NOMO-1 treated with DMSO at 0.1 percent for 48 hours (cell line): Measurements from ENCODE around the gene RPLP1.

ENCODE experiments used
- DNase-seq: peaks from one replicate; lab custom pipeline; 2025; ENCODE audit not compliant: unreplicated experiment; lab: John Stamatoyannopoulos, UW

The RPLP1 gene

GRCh38 chr15:69468241-69469121, 15.9 kb downstream of the RPLP1 start:
- peak; percentile 21 for DNase-seq

GRCh38 chr15:69469467-69470201, 17.0 kb downstream of the RPLP1 start:
- no peak for DNase-seq

GRCh38 chr15:69472046-69472445, 19.4 kb downstream of the RPLP1 start:
- DNase-seq: no peak

GRCh38 chr15:69472562-69472961, 19.9 kb downstream of the RPLP1 start:
- DNase-seq: no peak

GRCh38 chr15:69474291-69474690, 21.7 kb downstream of the RPLP1 start:
- DNase-seq: no peak

- DNase-seq: no peak
Measured at GRCh38 chr15:69474846-69475455, 22.3 kb downstream of the RPLP1 start.

- peak; percentile 60 for DNase-seq
Measured at GRCh38 chr15:69475769-69476358, 23.2 kb downstream of the RPLP1 start.

GRCh38 chr15:69476704-69477473, 24.3 kb downstream of the RPLP1 start:
- DNase-seq: no peak

- peak; percentile 28 for DNase-seq
Measured at GRCh38 chr15:69478259-69478781, 25.7 kb downstream of the RPLP1 start.

GRCh38 chr15:69479081-69479480, 26.5 kb downstream of the RPLP1 start:
- DNase-seq: no peak

- DNase-seq: no peak
Measured at GRCh38 chr15:69479971-69480370, 27.4 kb downstream of the RPLP1 start.

- DNase-seq: no peak
Measured at GRCh38 chr15:69480932-69481331, 28.3 kb downstream of the RPLP1 start.

GRCh38 chr15:69482686-69483256, 30.2 kb downstream of the RPLP1 start:
- no peak for DNase-seq

GRCh38 chr15:69484837-69485236, 32.2 kb downstream of the RPLP1 start:
- DNase-seq: no peak

GRCh38 chr15:69486481-69487110, 34.0 kb downstream of the RPLP1 start:
- DNase-seq: no peak

GRCh38 chr15:69489073-69489571, 36.5 kb downstream of the RPLP1 start:
- no peak for DNase-seq

GRCh38 chr15:69490356-69491037, 37.9 kb downstream of the RPLP1 start:
- no peak for DNase-seq

GRCh38 chr15:69491038-69491505, 38.5 kb downstream of the RPLP1 start:
- no peak for DNase-seq

GRCh38 chr15:69493406-69493805, 40.8 kb downstream of the RPLP1 start:
- no peak for DNase-seq
